ENCODE measurements around the gene RPS18. TPM values are rescaled to one million over a fixed set of nuclear protein-coding genes. Genes with fewer than 3 reads are reported as not detected.
A peak's percentile ranks its signal among the peaks of the same experiment; 100 is the strongest.
"Not testable (repeated sequence)": the region's sequence is repeated elsewhere in the genome, so short reads cannot be mapped to it uniquely, and the experiment has no call there.

RPS18 gene
- total RNA-seq, 1 experiment from 2014 or later, result 4,062 TPM

DNA sequence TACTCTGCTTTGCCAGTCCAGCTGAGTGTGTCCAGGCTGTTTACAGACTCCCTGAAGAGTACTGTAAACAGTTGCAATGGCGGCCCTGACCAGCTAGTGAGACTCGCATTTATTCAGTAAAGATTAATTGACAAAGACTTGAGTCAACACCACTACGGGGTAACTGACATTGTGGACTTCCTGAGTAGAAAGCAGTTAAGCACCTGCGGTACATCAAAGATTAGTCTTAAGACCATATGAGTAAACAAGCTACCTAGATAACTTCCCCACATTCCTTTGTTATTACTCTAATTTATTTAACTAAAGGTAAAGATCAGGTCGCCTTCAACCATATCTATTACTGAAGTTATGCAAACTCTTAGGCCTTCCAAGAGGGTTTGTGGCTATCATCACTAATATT is 12.8 kb upstream of the RPS18 start:
- Histone ChIP-seq H3K4me1 (ENCODE audit: control insufficient read depth in 1 of 2, insufficient read depth in 2 of 2, low read length in 2 of 2) (peaks cover 47 to 68% of the 10 kb centered on the region in 2 experiments), H3K36me3 (ENCODE audit: control insufficient read depth in 1 of 2, insufficient read depth in 2 of 2, low read length in 2 of 2) (peaks cover 0 to 8% of the 10 kb centered on the region in 2 experiments; a peak in 2 of 4 replicates), H3K27me3 (ENCODE audit: insufficient read depth, low read length) (no peaks in the 10 kb centered on the region), H3K9me3 (ENCODE audit: control insufficient read depth in 1 of 2, insufficient read depth in 1 of 2, low read depth in 1 of 2, low read length in 2 of 2) (no peaks in the 10 kb centered on the region), H3K9ac (ENCODE audit: low read length) (peak overlapping the region; percentile 33; the same call in 1 of the 2 replicates), H3K27ac (ENCODE audit: low read depth, low read length) (peak overlapping the region; percentile 40), H3K9me2 (ENCODE audit: insufficient read depth) (no peaks in the 10 kb centered on the region), H2AFZ (ENCODE audit: low read depth, low read length, poor library complexity, severe bottlenecking) (no peak overlapping the region), H4K20me1 (ENCODE audit: insufficient read depth) (no peaks in the 10 kb centered on the region), H3K4me3 (replicated peaks in 1 of 2; ENCODE audit: low read depth in 1 of 2, low read length in 2 of 2) (peak overlapping the region in 1 of 2 experiments; percentile 27; a peak in 2 of 4 replicates), H3K79me2 (ENCODE audit: insufficient read depth, low read length) (no peaks in the 10 kb centered on the region), H3K4me2 (ENCODE audit: low read length) (peak overlapping the region; percentile 68)
- peak; percentile 39 for ATAC-seq
- no TSS peak for BruUV-seq (replicated peaks)
- no peak for TF ChIP-seq CEBPB (IDR thresholded peaks at IDR 0.05; ENCODE audit: low read depth)
- TF ChIP-seq, protein P1, sequence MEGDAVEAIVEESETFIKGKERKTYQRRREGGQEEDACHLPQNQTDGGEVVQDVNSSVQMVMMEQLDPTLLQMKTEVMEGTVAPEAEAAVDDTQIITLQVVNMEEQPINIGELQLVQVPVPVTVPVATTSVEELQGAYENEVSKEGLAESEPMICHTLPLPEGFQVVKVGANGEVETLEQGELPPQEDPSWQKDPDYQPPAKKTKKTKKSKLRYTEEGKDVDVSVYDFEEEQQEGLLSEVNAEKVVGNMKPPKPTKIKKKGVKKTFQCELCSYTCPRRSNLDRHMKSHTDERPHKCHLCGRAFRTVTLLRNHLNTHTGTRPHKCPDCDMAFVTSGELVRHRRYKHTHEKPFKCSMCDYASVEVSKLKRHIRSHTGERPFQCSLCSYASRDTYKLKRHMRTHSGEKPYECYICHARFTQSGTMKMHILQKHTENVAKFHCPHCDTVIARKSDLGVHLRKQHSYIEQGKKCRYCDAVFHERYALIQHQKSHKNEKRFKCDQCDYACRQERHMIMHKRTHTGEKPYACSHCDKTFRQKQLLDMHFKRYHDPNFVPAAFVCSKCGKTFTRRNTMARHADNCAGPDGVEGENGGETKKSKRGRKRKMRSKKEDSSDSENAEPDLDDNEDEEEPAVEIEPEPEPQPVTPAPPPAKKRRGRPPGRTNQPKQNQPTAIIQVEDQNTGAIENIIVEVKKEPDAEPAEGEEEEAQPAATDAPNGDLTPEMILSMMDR (IDR thresholded peaks at IDR 0.05 in 2 of 3, conservative IDR thresholded peaks at IDR 0.05 in 1 of 3; ENCODE audit: borderline replicate concordance in 1 of 3, insufficient read depth in 1 of 3, low read depth in 2 of 3, low read length in 2 of 3), result no peak
- TF ChIP-seq FOSL1 (IDR thresholded peaks at IDR 0.05; ENCODE audit: low read depth), result 0 out of 2 replicates have a peak, but pooled peaks have one; percentile 19
- TF ChIP-seq CBX3 (IDR thresholded peaks at IDR 0.05; ENCODE audit: low read depth), result no peak
- no peak for TF ChIP-seq SRF (IDR thresholded peaks at IDR 0.05; ENCODE audit: low read depth)
- TF ChIP-seq EZH2phosphoT487 (IDR thresholded peaks at IDR 0.05; ENCODE audit: borderline replicate concordance), result no peak
- peak; percentile 51; the same call in 1 of the 2 replicates for TF ChIP-seq JUND (IDR thresholded peaks at IDR 0.05)
- peak; percentile 15 for TF ChIP-seq YY1 (IDR thresholded peaks at IDR 0.05; ENCODE audit: extremely low read depth, insufficient replicate concordance, low read depth, low read length)
- TF ChIP-seq, protein P2, sequence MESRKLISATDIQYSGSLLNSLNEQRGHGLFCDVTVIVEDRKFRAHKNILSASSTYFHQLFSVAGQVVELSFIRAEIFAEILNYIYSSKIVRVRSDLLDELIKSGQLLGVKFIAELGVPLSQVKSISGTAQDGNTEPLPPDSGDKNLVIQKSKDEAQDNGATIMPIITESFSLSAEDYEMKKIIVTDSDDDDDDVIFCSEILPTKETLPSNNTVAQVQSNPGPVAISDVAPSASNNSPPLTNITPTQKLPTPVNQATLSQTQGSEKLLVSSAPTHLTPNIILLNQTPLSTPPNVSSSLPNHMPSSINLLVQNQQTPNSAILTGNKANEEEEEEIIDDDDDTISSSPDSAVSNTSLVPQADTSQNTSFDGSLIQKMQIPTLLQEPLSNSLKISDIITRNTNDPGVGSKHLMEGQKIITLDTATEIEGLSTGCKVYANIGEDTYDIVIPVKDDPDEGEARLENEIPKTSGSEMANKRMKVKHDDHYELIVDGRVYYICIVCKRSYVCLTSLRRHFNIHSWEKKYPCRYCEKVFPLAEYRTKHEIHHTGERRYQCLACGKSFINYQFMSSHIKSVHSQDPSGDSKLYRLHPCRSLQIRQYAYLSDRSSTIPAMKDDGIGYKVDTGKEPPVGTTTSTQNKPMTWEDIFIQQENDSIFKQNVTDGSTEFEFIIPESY (IDR thresholded peaks at IDR 0.05; ENCODE audit: extremely low read depth, insufficient replicate concordance, low read length), result no peak
- TF ChIP-seq ZNF274 (IDR thresholded peaks at IDR 0.05; ENCODE audit: low read depth, low read length), result no peak
- no peak for TF ChIP-seq SP1 (IDR thresholded peaks at IDR 0.05; ENCODE audit: low read depth)
- intact Hi-C loops (cut with micrococcal nuclease), result no loop called here
- ChIA-PET RAD21 (ENCODE audit: low non-redundant PET in 1 of 2, low total read pairs in 2 of 2, uncharacterized antibody in 2 of 2, unreplicated experiment in 2 of 2) (no interaction called here), POLR2A (interaction anchor here (1.0 to 4.5 kb wide), 3 partner anchors 9 to 13 kb away, joined by 4 to 19 read pairs (median 5); partner anchors contain the start of genes RPS18 and VPS52), CTCF (interaction anchor here (5.1 kb wide), 1 partner anchor 11 kb away, joined by 33 read pairs; no protein-coding TSS in a partner anchor)
- DNase-seq (ENCODE audit: low read depth, low spot score), result no peak

DNA sequence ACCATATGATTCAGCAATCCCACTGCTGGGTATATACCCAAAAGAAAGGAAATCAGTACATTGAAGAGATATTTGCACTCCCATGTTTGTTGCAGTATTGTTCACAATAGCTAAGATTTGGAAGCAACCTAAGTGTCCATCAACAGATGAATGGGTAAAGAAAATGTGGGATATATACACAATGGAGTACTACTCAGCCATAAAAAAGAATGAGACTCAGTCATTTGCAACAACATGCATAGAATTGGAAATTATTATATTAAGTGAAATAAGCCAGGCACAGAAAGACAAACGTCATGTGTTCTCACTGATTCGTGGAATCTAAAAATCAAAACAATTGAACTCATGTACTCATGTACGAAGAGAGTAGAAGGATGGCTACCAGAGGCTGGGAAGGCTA is 9.4 kb upstream of the RPS18 start:
- intact Hi-C loops (cut with micrococcal nuclease); H3K9ac ChIP-seq (ENCODE audit: low read length); DNase-seq (ENCODE audit: low read depth, low spot score); BruUV-seq (replicated peaks); H3K4me3 ChIP-seq (replicated peaks in 1 of 2; ENCODE audit: low read depth in 1 of 2, low read length in 2 of 2); H3K9me3 ChIP-seq (ENCODE audit: control insufficient read depth in 1 of 2, insufficient read depth in 1 of 2, low read depth in 1 of 2, low read length in 2 of 2); H3K4me2 ChIP-seq (ENCODE audit: low read length); H3K79me2 ChIP-seq (ENCODE audit: insufficient read depth, low read length); ATAC-seq; H3K9me2 ChIP-seq (ENCODE audit: insufficient read depth); H3K27me3 ChIP-seq (ENCODE audit: insufficient read depth, low read length); H3K27ac ChIP-seq (ENCODE audit: low read depth, low read length); H2AFZ ChIP-seq (ENCODE audit: low read depth, low read length, poor library complexity, severe bottlenecking); H4K20me1 ChIP-seq (ENCODE audit: insufficient read depth); RAD21 ChIA-PET (ENCODE audit: low non-redundant PET in 1 of 2, low total read pairs in 2 of 2, uncharacterized antibody in 2 of 2, unreplicated experiment in 2 of 2): not testable (repeated sequence)
- ChIA-PET CTCF (interaction anchor here (5.1 kb wide), 1 partner anchor 14 kb away, joined by 33 read pairs; no protein-coding TSS in a partner anchor), POLR2A (interaction anchor here (0.6 to 4.5 kb wide), 3 partner anchors 9 to 63 kb away, joined by 6 to 19 read pairs (median 19); partner anchors contain the start of genes RPS18 and VPS52)
- H3K36me3 ChIP-seq (ENCODE audit: control insufficient read depth in 1 of 2, insufficient read depth in 2 of 2, low read length in 2 of 2), result peaks cover 4 to 18% of the 10 kb centered on the region in 2 experiments; a peak in 3 of 4 replicates
- peaks cover 33 to 47% of the 10 kb centered on the region in 2 experiments for H3K4me1 ChIP-seq (ENCODE audit: control insufficient read depth in 1 of 2, insufficient read depth in 2 of 2, low read length in 2 of 2)
